OCI-LY1 (cell line): ENCODE measurements around the gene SCAI.
A peak's percentile ranks its signal among the peaks of the same experiment; 100 is the strongest.

Source experiments
- H2AFZ ChIP-seq: fragments of 200-600 bp; sonication (generic), shearing (Covaris generic); 2 replicates; pipeline ENCODE4 v1.6.0; 2014; ENCODE audit warnings: antibody characterized with exemption, mild to moderate bottlenecking, low read length
- H3F3A ChIP-seq: fragments of 200-600 bp; sonication (generic), shearing (Covaris generic); 2 replicates; pipeline ENCODE4 v1.6.0; 2014; ENCODE audit warnings: mild to moderate bottlenecking, antibody characterized with exemption, low read length, moderate library complexity; ENCODE audit not compliant: insufficient read depth
- H3K27ac ChIP-seq: fragments of 200-600 bp; sonication (generic); 2 replicates; pipeline ENCODE4 v1.5.1; 2014; ENCODE audit warnings: low read length, mixed run types, mild to moderate bottlenecking, low read depth; ENCODE audit not compliant: poor library complexity, severe bottlenecking
- H3K27me3 ChIP-seq: fragments of 200-600 bp; sonication (generic); 2 replicates; pipeline ENCODE4 v1.6.0; 2014; ENCODE audit warnings: antibody characterized with exemption, mild to moderate bottlenecking, low read length, moderate library complexity; ENCODE audit not compliant: insufficient read depth
- H3K36me3 ChIP-seq: fragments of 200-600 bp; sonication (generic); 2 replicates; pipeline ENCODE4 v1.6.1; 2014; ENCODE audit warnings: mild to moderate bottlenecking, antibody characterized with exemption, low read length, moderate library complexity, mixed read lengths; ENCODE audit not compliant: insufficient read depth
- H3K4me1 ChIP-seq: fragments of 200-600 bp; sonication (generic); 2 replicates; pipeline ENCODE4 v1.5.1; 2014; ENCODE audit warnings: mild to moderate bottlenecking, low read length, moderate library complexity; ENCODE audit not compliant: insufficient read depth, severe bottlenecking
- H3K4me2 ChIP-seq: fragments of 200-600 bp; sonication (generic), shearing (Covaris generic); 2 replicates; pipeline ENCODE4 v1.6.1; 2014; ENCODE audit warnings: low read length
- H3K4me3 ChIP-seq: fragments of 200-600 bp; sonication (generic); 2 replicates; pipeline ENCODE4 v1.5.1; 2014; ENCODE audit warnings: low read length, low read depth, mild to moderate bottlenecking, mixed read lengths; ENCODE audit not compliant: poor library complexity, severe bottlenecking
- H3K79me2 ChIP-seq: fragments of 200-600 bp; shearing (Covaris generic); 2 replicates; pipeline ENCODE4 v1.6.1; 2016; ENCODE audit warnings: mixed run types, low read length, mixed read lengths; ENCODE audit not compliant: insufficient read depth
- H3K9ac ChIP-seq: fragments of 200-600 bp; sonication (generic), shearing (Covaris generic); 2 replicates; pipeline ENCODE4 v1.6.1; 2014; ENCODE audit warnings: mild to moderate bottlenecking, low read length, mixed read lengths
- H3K9me2 ChIP-seq: fragments of 200-600 bp; sonication (generic), shearing (Covaris generic); 2 replicates; pipeline ENCODE4 v1.6.1; 2014; ENCODE audit warnings: low read depth, mild to moderate bottlenecking, low read length, mixed read lengths
- H3K9me3 ChIP-seq: fragments of 200-600 bp; shearing (Covaris generic); 2 replicates; pipeline ENCODE4 v1.6.1; 2014; ENCODE audit warnings: low read length, mixed read lengths
- H4K20me1 ChIP-seq: fragments of 200-600 bp; sonication (generic), shearing (Covaris generic); 2 replicates; pipeline ENCODE4 v1.6.0; 2016; ENCODE audit warnings: mild to moderate bottlenecking, low read length; ENCODE audit not compliant: insufficient read depth
- EZH2 ChIP-seq: fragments of 200-600 bp; sonication (generic), shearing (Covaris generic); IDR thresholded peaks from 2 replicates; pipeline ENCODE4 v1.8.0; 2017; ENCODE audit warnings: borderline replicate concordance, mixed run types, mild to moderate bottlenecking, antibody characterized with exemption, low read length, moderate library complexity, mixed read lengths
- TF ChIP-seq, protein P1 (sequence below): fragments of 200-600 bp; sonication (generic), shearing (Covaris generic); IDR thresholded peaks from 2 replicates; pipeline ENCODE4 v1.5.1; 2017; ENCODE audit warnings: mild to moderate bottlenecking, antibody characterized with exemption, low read length, moderate library complexity, mixed read lengths

SCAI gene

GRCh38 chr9:125142560-125143376 is 560 bp downstream of the SCAI start:
- H3K27ac ChIP-seq: peak overlapping the region; percentile 78
- peak overlapping the region; percentile 93 for H3K9ac ChIP-seq
- peak overlapping the region; percentile 97 for H3K4me2 ChIP-seq
- H4K20me1 ChIP-seq: no peaks in the 10 kb centered on the region
- H3K79me2 ChIP-seq: peaks cover 3% of the 10 kb centered on the region
- H3K27me3 ChIP-seq: no peaks in the 10 kb centered on the region
- H3K9me3 ChIP-seq: no peaks in the 10 kb centered on the region
- H3K9me2 ChIP-seq: no peaks in the 10 kb centered on the region
- peaks cover 25% of the 10 kb centered on the region; the same call in 1 of the 2 replicates for H3K36me3 ChIP-seq
- peak overlapping the region; percentile 89 for H3K4me3 ChIP-seq
- TF ChIP-seq EZH2: no peak
- TF ChIP-seq, protein P1, sequence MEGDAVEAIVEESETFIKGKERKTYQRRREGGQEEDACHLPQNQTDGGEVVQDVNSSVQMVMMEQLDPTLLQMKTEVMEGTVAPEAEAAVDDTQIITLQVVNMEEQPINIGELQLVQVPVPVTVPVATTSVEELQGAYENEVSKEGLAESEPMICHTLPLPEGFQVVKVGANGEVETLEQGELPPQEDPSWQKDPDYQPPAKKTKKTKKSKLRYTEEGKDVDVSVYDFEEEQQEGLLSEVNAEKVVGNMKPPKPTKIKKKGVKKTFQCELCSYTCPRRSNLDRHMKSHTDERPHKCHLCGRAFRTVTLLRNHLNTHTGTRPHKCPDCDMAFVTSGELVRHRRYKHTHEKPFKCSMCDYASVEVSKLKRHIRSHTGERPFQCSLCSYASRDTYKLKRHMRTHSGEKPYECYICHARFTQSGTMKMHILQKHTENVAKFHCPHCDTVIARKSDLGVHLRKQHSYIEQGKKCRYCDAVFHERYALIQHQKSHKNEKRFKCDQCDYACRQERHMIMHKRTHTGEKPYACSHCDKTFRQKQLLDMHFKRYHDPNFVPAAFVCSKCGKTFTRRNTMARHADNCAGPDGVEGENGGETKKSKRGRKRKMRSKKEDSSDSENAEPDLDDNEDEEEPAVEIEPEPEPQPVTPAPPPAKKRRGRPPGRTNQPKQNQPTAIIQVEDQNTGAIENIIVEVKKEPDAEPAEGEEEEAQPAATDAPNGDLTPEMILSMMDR: no peak
- H3K4me1 ChIP-seq: peaks cover 43% of the 10 kb centered on the region
- H3F3A ChIP-seq: no peaks in the 10 kb centered on the region
- H2AFZ ChIP-seq: no peak overlapping the region

GRCh38 chr9:125141751-125142150 is 1.6 kb downstream of the SCAI start:
- Histone ChIP-seq H3F3A (no peaks in the 10 kb centered on the region), H2AFZ (no peak overlapping the region), H3K9me2 (no peaks in the 10 kb centered on the region), H3K79me2 (peaks cover 3% of the 10 kb centered on the region), H3K4me2 (peak overlapping the region; percentile 97), H3K9me3 (no peaks in the 10 kb centered on the region), H3K9ac (peak overlapping the region; percentile 93; the same call in 1 of the 2 replicates), H3K4me1 (peaks cover 39% of the 10 kb centered on the region), H3K27me3 (no peaks in the 10 kb centered on the region), H4K20me1 (no peaks in the 10 kb centered on the region), H3K27ac (peak overlapping the region; percentile 78), H3K36me3 (peaks cover 30% of the 10 kb centered on the region; the same call in 1 of the 2 replicates), H3K4me3 (peak overlapping the region; percentile 89)
- TF ChIP-seq, protein P1: no peak
- no peak for TF ChIP-seq EZH2

GRCh38 chr9:125141251-125141650 is 2.1 kb downstream of the SCAI start:
- peak overlapping the region; percentile 97 for H3K4me2 ChIP-seq
- H3K9me2 ChIP-seq: no peaks in the 10 kb centered on the region
- no peaks in the 10 kb centered on the region for H3K9me3 ChIP-seq
- peaks cover 34% of the 10 kb centered on the region for H3K4me1 ChIP-seq
- H3K9ac ChIP-seq: no peak overlapping the region
- no peaks in the 10 kb centered on the region for H3F3A ChIP-seq
- peak overlapping the region; percentile 89 for H3K4me3 ChIP-seq
- H4K20me1 ChIP-seq: no peaks in the 10 kb centered on the region
- no peak for TF ChIP-seq EZH2
- TF ChIP-seq, protein P1: no peak
- peaks cover 3% of the 10 kb centered on the region for H3K79me2 ChIP-seq
- no peaks in the 10 kb centered on the region for H3K27me3 ChIP-seq
- H3K27ac ChIP-seq: peak overlapping the region; percentile 78
- peaks cover 30% of the 10 kb centered on the region; the same call in 1 of the 2 replicates for H3K36me3 ChIP-seq
- no peak overlapping the region for H2AFZ ChIP-seq
